NOMO-1 (cell line): ENCODE results near the gene HESX1.

Source experiments
- DNase-seq, 2 experiments: peaks; one replicate each; lab custom pipeline; 2025; ENCODE audit not compliant: unreplicated experiment in 2 of 2; lab: John Stamatoyannopoulos, UW

HESX1 gene

DNA sequence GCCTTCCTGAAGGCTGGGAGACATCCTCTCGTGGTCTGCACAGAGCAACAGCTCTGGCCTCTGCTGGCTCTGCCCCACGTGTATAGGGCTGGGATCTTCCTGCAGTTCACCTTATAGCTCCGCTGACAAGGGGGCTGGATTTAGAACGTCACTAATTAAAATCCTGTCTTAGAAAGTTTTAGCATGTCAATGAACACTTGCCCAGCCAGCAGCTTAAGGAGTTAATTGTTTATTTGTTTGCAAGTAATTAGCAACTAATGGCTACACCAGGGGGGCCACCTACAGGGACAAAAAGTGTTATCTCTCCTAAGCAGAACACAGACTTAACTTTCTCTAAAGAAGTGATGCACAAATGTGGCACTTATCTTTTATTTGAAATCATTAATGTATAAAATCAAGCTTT, at the start of gene HESX1:
Gene HESX1 (minus strand): TSS at position 84 of the 403 bp plus-strand sequence. CDS start 60 bp downstream, at position 24.
- DNase-seq, result no peak

- DNase-seq, result no peak
Observed at GRCh38 chr3:57244946-57245345, 45.2 kb upstream of the HESX1 start.

DNA sequence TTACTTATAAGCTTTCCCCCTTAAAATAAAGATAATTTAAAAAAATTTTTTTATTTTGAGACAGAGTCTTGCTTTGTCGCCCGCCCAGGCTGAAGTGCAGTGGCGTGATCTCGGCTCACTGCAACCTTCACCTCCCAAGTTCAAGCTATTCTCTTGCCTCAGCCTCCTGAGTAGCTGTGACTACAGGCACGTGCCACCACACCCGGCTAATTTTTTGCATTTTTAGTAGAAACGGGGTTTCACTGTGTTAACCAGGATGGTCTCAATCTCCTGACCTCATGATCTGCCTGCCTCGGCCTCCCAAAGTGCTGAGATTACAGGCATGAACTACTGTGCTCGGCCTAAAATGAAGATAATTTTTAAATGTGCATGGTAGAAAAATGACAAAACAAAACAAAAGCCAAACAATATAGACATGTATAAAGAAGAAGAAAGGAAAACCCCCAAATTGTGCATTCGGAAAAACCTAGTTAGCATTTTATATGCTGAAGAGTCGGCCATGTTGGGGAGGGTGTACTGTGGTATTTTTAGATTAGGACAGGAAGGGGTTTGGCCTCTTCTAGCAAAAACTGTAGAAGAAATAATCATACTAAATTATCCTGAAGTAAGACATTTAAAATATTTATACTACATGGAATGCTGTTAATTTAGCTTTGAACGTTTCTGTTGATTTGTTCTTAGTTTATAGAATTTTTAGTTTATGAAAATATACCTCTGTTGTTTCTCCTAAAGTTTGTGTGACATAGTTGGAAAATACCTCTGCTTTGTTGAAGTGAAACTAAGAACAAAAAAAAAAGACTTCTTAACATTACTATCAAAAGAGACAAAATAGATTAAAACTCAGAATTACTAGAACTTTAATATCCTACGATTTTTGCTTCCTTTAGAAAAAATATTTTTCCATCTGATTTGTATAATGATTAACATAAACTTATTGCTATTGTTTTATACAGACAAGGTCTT, 35.1 kb upstream of the HESX1 start:
- DNase-seq, result peak; percentile 11 to 37

GRCh38 chr3:57233799-57234198, 34.0 kb upstream of the HESX1 start:
- no peak for DNase-seq

- DNase-seq, result no peak
Observed at GRCh38 chr3:57230006-57230405, 30.2 kb upstream of the HESX1 start.

- peak; percentile 38 to 59 for DNase-seq
Observed at GRCh38 chr3:57227930-57228751, 28.4 kb upstream of the HESX1 start.

GRCh38 chr3:57227204-57227929, 27.6 kb upstream of the HESX1 start, which contains the start of gene APPL1:
Gene APPL1 (plus strand): TSS chr3:57227729. CDS start chr3:57227884, 155 bp downstream.
- peak; percentile 86 to 95 for DNase-seq

DNA sequence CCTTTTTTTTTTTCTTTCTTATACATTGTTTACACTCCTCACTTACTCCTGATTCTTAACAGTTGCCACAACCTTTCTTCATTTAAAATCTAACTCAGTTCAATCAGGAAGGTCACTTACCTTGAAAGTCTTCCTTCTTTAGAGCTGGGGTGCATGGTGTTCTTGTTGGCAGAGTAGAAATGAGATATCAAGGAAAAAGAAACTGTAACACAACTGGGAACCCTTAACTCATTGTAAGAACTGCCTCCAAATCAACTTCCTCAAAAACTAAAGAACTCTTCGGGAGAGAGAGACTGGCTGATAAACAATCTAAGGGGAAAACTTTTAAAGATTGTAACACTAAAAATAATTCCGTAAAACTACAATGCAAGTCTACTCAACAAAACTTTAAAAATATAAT, 26.4 kb upstream of the HESX1 start:
- peak in 1 of 2 experiments; percentile 46 for DNase-seq

DNA sequence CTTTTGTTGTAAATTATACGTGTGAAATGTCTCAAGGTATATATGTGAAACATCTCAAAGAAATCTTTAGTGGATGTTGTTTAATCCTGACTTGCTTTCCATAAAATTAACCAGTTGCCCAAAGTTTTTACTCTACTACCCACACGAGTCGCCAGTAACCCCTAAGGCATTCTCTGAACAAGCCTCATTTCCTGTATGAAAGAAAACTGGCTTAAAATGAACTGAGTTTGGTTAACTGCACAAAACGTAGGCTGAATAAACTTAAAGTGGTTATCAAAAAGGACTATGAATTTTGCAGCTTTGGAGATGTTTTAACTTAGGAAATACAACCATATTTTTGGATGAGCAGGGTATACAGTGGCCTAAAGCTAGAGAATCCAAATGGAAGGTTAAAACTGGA, 25.1 kb upstream of the HESX1 start:
- DNase-seq, result no peak

DNA sequence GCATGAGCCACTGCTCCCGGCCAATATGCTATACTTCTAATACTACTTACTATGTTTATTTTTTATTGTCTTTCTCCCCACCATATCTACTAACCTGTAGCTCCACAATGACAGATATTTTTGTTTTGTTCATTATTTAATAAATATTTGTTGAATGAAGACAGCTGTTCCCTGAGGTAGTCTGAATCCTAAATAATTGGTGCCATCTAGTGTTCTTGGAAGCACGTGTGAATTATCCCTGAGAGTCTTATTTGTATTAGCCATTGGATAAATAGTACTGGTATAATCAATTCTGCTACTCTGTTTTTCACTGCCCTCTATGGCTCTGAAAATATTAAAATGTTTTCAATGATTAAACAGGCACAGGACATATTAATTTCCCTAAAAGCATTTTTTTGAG, 22.1 kb upstream of the HESX1 start:
- no peak for DNase-seq

- DNase-seq, result no peak
Observed at GRCh38 chr3:57206423-57206822, 6.6 kb upstream of the HESX1 start.

GRCh38 chr3:57194641-57195040, 5.1 kb downstream of the HESX1 start:
- no peak for DNase-seq

DNA sequence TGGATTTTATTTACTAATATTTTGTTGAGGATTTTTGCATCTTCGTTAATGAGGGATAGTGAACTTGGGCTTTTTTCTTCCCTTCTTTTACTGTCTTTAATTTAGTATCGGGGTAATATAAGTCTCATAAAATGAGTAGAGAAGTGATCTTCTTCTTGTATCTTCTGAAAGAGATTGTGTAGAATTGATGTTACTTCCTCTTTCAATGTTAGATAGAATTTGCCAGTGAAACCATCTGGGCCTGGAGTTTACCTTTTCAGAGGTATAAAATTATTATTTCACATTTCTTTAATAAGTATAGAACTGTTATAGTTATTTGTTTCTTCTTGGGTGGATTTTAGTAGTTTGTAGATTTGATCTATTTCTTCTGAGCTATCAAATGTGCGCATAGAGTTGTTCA, 7.8 kb downstream of the HESX1 start:
- no peak for DNase-seq

DNA sequence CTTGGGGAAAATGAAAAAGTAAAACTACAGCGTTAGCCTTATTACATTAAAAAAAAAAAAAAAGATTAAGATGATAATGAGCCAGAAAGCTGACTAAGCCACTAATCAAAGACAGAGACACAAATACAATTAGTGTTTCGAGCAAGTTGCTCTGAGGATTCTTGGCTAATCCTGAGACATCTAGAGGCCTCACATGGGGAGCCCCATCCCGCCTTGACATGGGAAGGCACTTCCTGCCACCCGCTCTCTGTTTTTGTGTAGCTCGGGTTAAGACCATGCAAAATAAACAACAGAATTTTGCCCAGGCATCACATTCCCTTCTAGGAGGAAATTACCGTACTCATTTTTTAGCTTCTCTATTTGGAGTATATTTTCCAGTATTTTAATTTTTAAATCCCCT, 15.3 kb downstream of the HESX1 start:
- DNase-seq, result no peak

DNA sequence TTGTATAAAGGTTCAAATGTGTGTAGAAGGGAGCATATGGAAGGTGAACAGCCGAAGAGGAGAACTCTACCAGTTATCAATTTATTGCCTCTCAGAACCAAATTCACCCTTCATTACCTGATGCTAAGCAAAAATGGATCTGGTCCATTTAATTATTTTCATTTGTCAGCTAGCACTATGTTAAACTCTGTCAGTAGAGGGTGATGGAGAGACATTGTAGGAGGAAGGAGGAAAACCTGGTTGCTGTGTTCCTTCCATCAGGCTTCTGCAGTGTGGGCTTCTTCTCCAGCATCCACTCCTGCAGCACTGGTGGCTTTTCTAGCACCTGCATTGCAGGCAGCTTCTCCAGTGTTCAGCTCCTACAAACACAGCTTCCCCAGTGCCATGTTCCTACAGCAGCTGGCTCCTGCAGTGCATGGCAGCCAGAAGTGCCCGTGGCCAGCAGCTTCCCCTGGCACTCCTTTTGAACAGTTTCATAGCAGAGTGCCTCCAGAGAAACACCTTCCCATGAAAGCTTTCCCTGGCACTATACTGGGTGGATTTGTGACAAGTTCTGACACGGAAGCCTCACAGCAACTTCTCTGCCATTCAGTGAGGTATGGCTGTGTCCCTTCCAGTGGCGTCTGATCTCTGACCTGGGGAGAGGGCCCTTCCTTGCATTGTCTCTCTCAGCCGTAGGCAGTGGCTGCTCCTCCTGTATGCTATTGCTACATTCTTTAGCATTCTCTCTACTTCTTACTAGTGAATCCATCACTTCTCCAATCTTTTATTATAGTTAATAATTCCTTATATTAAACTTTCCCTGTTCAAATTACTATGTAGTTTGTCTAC, 20.0 kb downstream of the HESX1 start:
- DNase-seq, result peak in 1 of 2 experiments; percentile 18

DNA sequence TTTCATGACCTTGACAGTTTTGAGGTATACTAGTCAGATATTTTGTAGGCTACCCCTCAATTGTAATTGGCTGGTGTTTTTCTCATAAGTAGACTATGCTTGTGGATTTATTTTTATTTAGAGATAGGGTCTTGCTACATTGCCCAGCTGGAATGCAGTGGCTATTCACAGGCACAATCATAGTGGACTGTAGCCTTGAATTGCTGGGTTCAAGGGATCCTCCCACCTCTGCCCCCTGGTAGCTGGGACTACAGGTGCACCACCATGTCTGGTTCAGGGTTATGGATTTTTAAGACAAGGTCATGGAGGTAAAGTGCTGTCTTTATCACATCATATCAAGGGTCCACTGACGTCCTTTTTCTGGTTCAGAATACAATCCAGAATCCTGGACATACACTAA, 23.7 kb downstream of the HESX1 start:
- no peak for DNase-seq

GRCh38 chr3:57173687-57174086, 26.1 kb downstream of the HESX1 start:
- peak in 1 of 2 experiments; percentile 23 for DNase-seq

- no peak for DNase-seq
Observed at GRCh38 chr3:57170946-57171345, 28.8 kb downstream of the HESX1 start.

GRCh38 chr3:57169872-57170623, 29.7 kb downstream of the HESX1 start:
- peak; percentile 42 to 65 for DNase-seq
